HepG2 (cell line): ENCODE results near the gene NCS1.

Experiments used
- CTCF ChIP-seq: sonication (generic); formaldehyde crosslinking; IDR thresholded peaks from 2 replicates; pipeline ENCODE4 v1.5.0; 2020; ENCODE audit warnings: mild to moderate bottlenecking, missing genetic modification reagents, moderate library complexity
- FIP1L1 ChIP-seq: fragments of 200-400 bp; formaldehyde crosslinking; IDR thresholded peaks from 2 replicates; pipeline ENCODE4 v1.6.1; 2018; ENCODE audit warnings: low read depth, mild to moderate bottlenecking, low read length, moderate library complexity, borderline replicate concordance; ENCODE audit not compliant: insufficient read depth
- MYC ChIP-seq: sonication (generic); formaldehyde crosslinking; IDR thresholded peaks from 2 replicates; pipeline ENCODE4 v1.9.0; 2021; ENCODE audit warnings: missing genetic modification reagents, borderline replicate concordance
- SETDB1 ChIP-seq: sonication (generic); formaldehyde crosslinking; IDR thresholded peaks from 2 replicates; pipeline ENCODE4 v1.5.1; 2020; ENCODE audit warnings: missing genetic modification reagents, mild to moderate bottlenecking, borderline replicate concordance
- USF2 ChIP-seq, 2 experiments: sonication (generic) in 1 of 2; formaldehyde crosslinking in 1 of 2; IDR thresholded peaks; 2 replicates each; pipeline versions ENCODE4 v1.5.1 to v1.6.1; 2011 to 2020; ENCODE audit warnings: borderline replicate concordance in 1 of 2, low read depth in 1 of 2, low read length in 1 of 2, mild to moderate bottlenecking in 1 of 2, missing genetic modification reagents in 1 of 2, moderate library complexity in 1 of 2
- ZNF646 ChIP-seq: sonication (generic); formaldehyde crosslinking; IDR thresholded peaks from 2 replicates; pipeline ENCODE4 v1.9.0; 2021; ENCODE audit warnings: mild to moderate bottlenecking, missing genetic modification reagents

GRCh38 chr9:130128733-130129431 lies 43.3 kb upstream of the NCS1 start:
- TF ChIP-seq FIP1L1 (no peak), SETDB1 (CRISPR knock-in tag) (no peak), USF2 (IDR thresholded peaks at IDR 0.05; ENCODE audit: low read depth, low read length) (no peak), USF2 (CRISPR knock-in tag; IDR thresholded peaks at IDR 0.05; ENCODE audit: borderline replicate concordance) (no peak), ZNF646 (CRISPR knock-in tag) (no peak), MYC (CRISPR knock-in tag) (no peak), CTCF (CRISPR knock-in tag) (no peak)
